ENCODE results near the gene HMCN2. TPM values are rescaled to one million over a fixed set of nuclear protein-coding genes. Genes with fewer than 3 reads are reported as not detected.
A peak's percentile ranks its signal among the peaks of the same experiment; 100 is the strongest.

HMCN2 gene
- total and polyA plus RNA-seq, 8 donors, result 0.41 to 5.3 (median 0.76) TPM

- Histone ChIP-seq H3K9me3 (no peaks in the 10 kb centered on the region), H3K27ac (no peak overlapping the region), H3K36me3 (no peaks in the 10 kb centered on the region), H3K4me1 (no peaks in the 10 kb centered on the region), H3K4me3 (no peak overlapping the region), H3K27me3 (no peaks in the 10 kb centered on the region)
- ATAC-seq (no peak), DNase-seq (peak in 1 of 6 donors; percentile 53), FAIRE-seq (no peak)
- TF ChIP-seq CTCF (IDR thresholded peaks at IDR 0.05), result no peak
- 81 to 87% methylated on average over 20 of the region's 20 CpGs for WGBS, 2 donors
- intact Hi-C loops (cut with DNase I), result no loop called here
These were observed 162.6 kb downstream of the HMCN2 start for GRCh38 chr9:130428086-130428665.

- WGBS, 2 donors, result 79 to 83% methylated on average over 13 of the region's 13 CpGs
- FAIRE-seq (no peak), ATAC-seq (no peak), DNase-seq (peak in 1 of 6 donors; percentile 60)
- intact Hi-C loops (cut with DNase I), result no loop called here
- H3K4me3 ChIP-seq, result no peak overlapping the region
- peaks cover 0 to 7% (median 0%) of the 10 kb centered on the region in 4 donors for H3K27me3 ChIP-seq
- no peak for TF ChIP-seq CTCF (IDR thresholded peaks at IDR 0.05)
- no peaks in the 10 kb centered on the region for H3K9me3 ChIP-seq
- no peak overlapping the region for H3K27ac ChIP-seq
- H3K4me1 ChIP-seq, result peaks cover 0 to 3% (median 0%) of the 10 kb centered on the region in 3 donors
- no peaks in the 10 kb centered on the region for H3K36me3 ChIP-seq
These were observed 163.8 kb downstream of the HMCN2 start for GRCh38 chr9:130429381-130429780.

- peaks cover 0 to 7% (median 0%) of the 10 kb centered on the region in 4 donors for H3K27me3 ChIP-seq
- FAIRE-seq (no peak), DNase-seq (peak in 1 of 6 donors; percentile 41), ATAC-seq (no peak)
- no peaks in the 10 kb centered on the region for H3K9me3 ChIP-seq
- intact Hi-C loops (cut with DNase I), result no loop called here
- no peaks in the 10 kb centered on the region for H3K36me3 ChIP-seq
- H3K4me1 ChIP-seq, result peaks cover 0 to 3% (median 0%) of the 10 kb centered on the region in 3 donors
- no peak overlapping the region for H3K4me3 ChIP-seq
- no peak for TF ChIP-seq CTCF (IDR thresholded peaks at IDR 0.05)
- no peak overlapping the region for H3K27ac ChIP-seq
- WGBS, 2 donors, result 89 to 93% methylated on average over 6 of the region's 6 CpGs
These were observed 164.3 kb downstream of the HMCN2 start for GRCh38 chr9:130429831-130430230.

- FAIRE-seq, result no peak
- 89 to 96% methylated on average over 16 to 18 of the region's 18 CpGs for WGBS, 2 donors
- no peak for TF ChIP-seq CTCF (IDR thresholded peaks at IDR 0.05)
- DNase-seq, result peak in 1 of 6 donors; percentile 54
- Histone ChIP-seq H3K27ac (no peak overlapping the region), H3K27me3 (peaks cover 0 to 7% (median 0%) of the 10 kb centered on the region in 4 donors), H3K9me3 (no peaks in the 10 kb centered on the region), H3K4me3 (no peak overlapping the region), H3K4me1 (peaks cover 0 to 3% (median 0%) of the 10 kb centered on the region in 3 donors), H3K36me3 (no peaks in the 10 kb centered on the region)
- ATAC-seq, result no peak
- intact Hi-C loops (cut with DNase I), result no loop called here
These were observed 164.7 kb downstream of the HMCN2 start for GRCh38 chr9:130430232-130430631.
